Right lobe of liver (tissue), 6 donors: ENCODE results near the gene HCN3. TPM values are rescaled to one million over a fixed set of nuclear protein-coding genes. Genes with fewer than 3 reads are reported as not detected.
"Not testable (repeated sequence)": the region's sequence is repeated elsewhere in the genome, so short reads cannot be mapped to it uniquely, and the experiment has no call there.

Source experiments
- ATAC-seq, 4 donors: fragments of 200-7000 bp; cut with Tn5 transposase; one replicate each; pipeline ENCODE4 v1.9.1; 2020; ENCODE audit warnings: mild to moderate bottlenecking in 4 of 4, moderate library complexity in 4 of 4
- DNase-seq, 3 donors: peaks; one replicate each; pipeline ENCODE4 v3.0.0-alpha.2; 2020
- H3K27ac ChIP-seq, 3 donors: fragments of 200-600 bp; one replicate each; pipeline ENCODE4 v1.8.0; 2022
- H3K27me3 ChIP-seq, 2 donors: fragments of 200-600 bp; one replicate each; pipeline ENCODE4 v1.8.0; 2022
- H3K36me3 ChIP-seq, 4 donors: fragments of 200-600 bp; sonication (generic) in 1 of 4; one replicate each; pipeline versions ENCODE4 v1.5.1 to v1.8.0; 2017 to 2022; ENCODE audit warnings: control low read depth in 1 of 4
- H3K4me1 ChIP-seq, 4 donors: fragments of 200-600 bp; sonication (generic) in 1 of 4; one replicate each; pipeline versions ENCODE4 v1.5.1 to v1.8.0; 2017 to 2022; ENCODE audit warnings: control low read depth in 1 of 4
- H3K4me3 ChIP-seq, 3 donors: fragments of 200-600 bp; one replicate each; pipeline ENCODE4 v1.8.0; 2022
- H3K9me3 ChIP-seq, 4 donors: fragments of 200-600 bp; sonication (generic) in 1 of 4; one replicate each; pipeline versions ENCODE4 v1.5.1 to v1.8.0; 2017 to 2022; ENCODE audit warnings: control low read depth in 1 of 4
- CTCF ChIP-seq, 4 donors: fragments of 200-600 bp in 3 of 4; fragments of 450-650 bp in 1 of 4; IDR thresholded peaks; one replicate each; pipeline versions ENCODE4 v1.5.1 to v1.8.0; 2016 to 2022; ENCODE audit warnings: antibody characterized with exemption in 4 of 4, mild to moderate bottlenecking in 2 of 4
- POLR2A ChIP-seq: fragments of 450-650 bp; IDR thresholded peaks from one replicate; pipeline ENCODE4 v1.6.1; 2017; ENCODE audit warnings: antibody characterized with exemption, mild to moderate bottlenecking
- WGBS: methylation state at CpG from one replicate; pipeline ENCODE4 v1.1.6; 2018; ENCODE audit warnings: low coverage, low lambda C conversion rate; ENCODE audit not compliant: insufficient coverage; ENCODE audit errors: missing lambda C conversion rate; 5-methylcytosine and 5-hydroxymethylcytosine counted together
- intact Hi-C, 2 donors: fragments of 100-400 bp; cut with DNase I; formaldehyde crosslinking; loops; one replicate each; pipeline versions ENCODE4 v1.11.2 to v1.14.1; 2022
- total RNA-seq, 6 experiments: library from RNA; depleted of rRNA in 2 of 6; stranded (reverse); fragments of >200 nt in 2 of 6; fragmentation: NEBNext Ultra II Directional in 3 of 6; extraction: Animal tissue kit (Norgen Biotek cat#: 25700) in 3 of 6; gene quantifications; one replicate each; pipeline versions ENCODE4 v1.1.0 to v1.2.4, GENCODE V29; 2016 to 2023
- donor health status: DM: no; HTN: yes; CAD: no.
- donor health status: DM: no; HTN: no; CAD: no.
- donor health status: DM: no; HTN: no; CAD: no.
- donor health status: DM: no; HTN: yes; CAD: no.
- donor health status: DM: no; HTN: yes; CAD: no.

The HCN3 gene
- total RNA-seq, 6 experiments from 2014 or later = 0.56 to 1.6 (median 1.2) TPM

DNA sequence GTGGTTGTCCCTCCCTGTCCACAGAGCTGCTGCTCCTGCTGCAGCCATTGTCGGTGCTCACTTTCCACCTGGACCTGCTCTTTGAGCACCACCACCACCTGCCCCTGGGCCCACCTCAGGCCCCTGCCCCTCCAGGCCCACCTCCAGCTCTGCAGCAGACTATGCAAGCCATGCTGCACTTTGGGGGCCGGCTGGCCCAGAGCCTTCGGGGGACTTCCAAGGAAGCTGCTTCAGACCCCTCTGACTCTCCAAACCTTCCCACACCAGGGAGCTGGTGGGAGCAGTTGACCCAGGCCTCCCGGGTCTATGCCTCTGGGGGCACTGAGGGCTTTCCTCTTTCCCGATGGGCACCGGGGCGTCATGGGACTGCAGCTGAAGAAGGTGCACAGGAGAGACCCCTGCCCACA lies 49.4 kb downstream of the HCN3 start:
- H3K4me3 ChIP-seq = no peak overlapping the region
- WGBS = 90% methylated on average over 2 of the region's 7 CpGs
- no peak overlapping the region for H3K27ac ChIP-seq
- H3K36me3 ChIP-seq = peaks cover 0 to 14% (median 3%) of the 10 kb centered on the region in 4 donors
- DNase-seq (no peak), ATAC-seq (no peak)
- H3K9me3 ChIP-seq = no peaks in the 10 kb centered on the region
- intact Hi-C loops = loop anchor here in 1 of 2 donors (5.0 kb wide), 1 partner anchor 74 kb away; no protein-coding TSS in a partner anchor
- TF ChIP-seq CTCF (IDR thresholded peaks at IDR 0.05) (no peak), POLR2A (no peak)
- H3K27me3 ChIP-seq = no peaks in the 10 kb centered on the region
- H3K4me1 ChIP-seq = peaks cover 0 to 14% (median 1%) of the 10 kb centered on the region in 4 donors

- Histone ChIP-seq H3K4me1 (peaks cover 0 to 9% (median 0%) of the 10 kb centered on the region in 4 donors), H3K27ac (no peak overlapping the region), H3K27me3 (no peaks in the 10 kb centered on the region), H3K9me3 (no peaks in the 10 kb centered on the region), H3K4me3 (no peak overlapping the region), H3K36me3 (peaks cover 0 to 14% (median 3%) of the 10 kb centered on the region in 4 donors)
- TF ChIP-seq POLR2A (no peak), CTCF (IDR thresholded peaks at IDR 0.05) (no peak)
- intact Hi-C loops = loop anchor here in 1 of 2 donors (5.0 kb wide), 1 partner anchor 76 kb away; no protein-coding TSS in a partner anchor
- DNase-seq = no peak
- WGBS = 85% methylated on average over 4 of the region's 4 CpGs
- ATAC-seq = no peak
Observed at GRCh38 chr1:155327981-155328380, 50.7 kb downstream of the HCN3 start.

DNA sequence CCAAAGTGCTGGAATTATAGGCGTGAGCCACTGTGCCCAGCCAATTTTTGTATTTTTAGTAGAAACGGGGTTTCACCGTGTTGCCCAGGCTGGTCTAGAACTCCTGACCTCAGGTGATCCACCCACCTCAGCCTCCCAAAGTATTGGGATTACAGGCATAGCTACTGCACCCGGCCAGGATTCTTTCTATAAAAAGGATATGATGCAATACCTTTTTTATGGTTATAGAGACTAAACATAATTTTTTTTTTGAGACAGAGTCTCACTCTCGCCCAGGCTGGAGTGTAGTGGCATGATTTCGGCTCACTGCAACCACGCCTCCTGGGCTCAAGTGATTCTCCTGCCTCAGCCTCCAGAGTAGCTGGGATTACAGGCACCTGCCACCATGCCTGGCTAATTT lies 51.6 kb downstream of the HCN3 start:
- not testable (repeated sequence) for ATAC-seq, DNase-seq, H3K27me3 ChIP-seq, H3K4me3 ChIP-seq, H3K27ac ChIP-seq, H3K9me3 ChIP-seq
- Histone ChIP-seq H3K36me3 (peaks cover 0 to 14% (median 3%) of the 10 kb centered on the region in 4 donors), H3K4me1 (peaks cover 0 to 12% (median 0%) of the 10 kb centered on the region in 4 donors)
- WGBS = 89% methylated on average over 4 of the region's 7 CpGs
- intact Hi-C loops = loop anchor here in 1 of 2 donors (5.0 kb wide), 1 partner anchor 77 kb away; no protein-coding TSS in a partner anchor

DNA sequence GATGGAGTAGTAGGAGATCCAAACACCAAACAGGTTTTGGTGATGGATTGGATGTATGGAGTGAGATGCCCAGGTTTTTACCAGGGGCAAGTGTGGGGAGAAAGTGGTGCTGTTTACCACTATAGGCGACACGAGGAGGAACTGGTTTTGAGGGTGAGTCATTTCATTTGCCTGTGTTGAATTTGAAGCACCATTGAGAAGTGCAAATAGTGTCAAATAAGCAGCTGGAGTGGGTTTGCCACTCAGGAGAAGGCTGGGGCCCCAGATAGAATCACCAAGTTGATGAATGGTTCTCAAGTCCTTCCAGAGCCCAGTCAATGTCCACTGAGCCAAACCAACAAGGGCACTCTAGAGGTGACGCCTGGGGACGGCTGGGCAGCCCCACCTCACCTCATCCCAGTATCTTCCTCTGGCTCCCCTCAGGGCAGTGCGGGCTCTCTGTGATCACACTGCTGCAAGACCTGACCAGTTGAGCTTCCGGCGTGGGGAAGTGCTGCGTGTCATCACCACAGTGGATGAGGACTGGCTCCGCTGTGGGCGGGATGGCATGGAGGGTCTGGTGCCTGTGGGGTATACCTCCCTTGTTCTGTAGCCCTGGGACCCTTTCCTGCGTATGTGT lies 52.8 kb downstream of the HCN3 start:
- TF ChIP-seq POLR2A (no peak), CTCF (IDR thresholded peaks at IDR 0.05) (no peak)
- ATAC-seq = no peak
- Histone ChIP-seq H3K27me3 (no peaks in the 10 kb centered on the region), H3K27ac (no peak overlapping the region), H3K9me3 (no peaks in the 10 kb centered on the region), H3K4me1 (peaks cover 0 to 10% (median 0%) of the 10 kb centered on the region in 4 donors), H3K4me3 (no peak overlapping the region), H3K36me3 (peaks cover 0 to 19% (median 4%) of the 10 kb centered on the region in 4 donors)
- intact Hi-C loops = loop anchor here in 1 of 2 donors (5.0 kb wide), 1 partner anchor 78 kb away; no protein-coding TSS in a partner anchor
- DNase-seq = no peak
- 81% methylated on average over 4 of the region's 11 CpGs for WGBS

DNA sequence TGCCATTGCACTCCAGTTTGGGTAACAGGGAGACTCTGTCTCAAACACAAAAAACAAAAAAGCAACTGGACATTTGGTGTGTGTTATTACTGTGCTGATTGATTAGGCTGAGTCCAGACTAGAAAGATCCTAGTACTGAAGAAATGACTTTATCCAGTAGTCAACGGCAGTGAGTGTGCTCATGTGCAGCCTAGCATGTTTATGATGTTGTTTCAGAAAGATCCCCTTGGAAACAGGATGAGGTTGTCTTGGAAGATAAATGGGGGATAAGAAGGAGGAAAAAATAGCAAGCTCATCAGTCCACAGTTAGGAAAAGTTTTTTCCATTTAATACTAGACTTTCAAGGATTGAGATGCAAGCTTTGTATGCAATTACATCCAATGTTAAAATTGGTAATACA lies 57.7 kb downstream of the HCN3 start:
- Histone ChIP-seq H3K4me3 (no peak overlapping the region), H3K27ac (no peak overlapping the region), H3K9me3 (no peaks in the 10 kb centered on the region), H3K36me3 (peaks cover 4 to 61% (median 17%) of the 10 kb centered on the region in 4 donors), H3K4me1 (peaks cover 0 to 6% (median 0%) of the 10 kb centered on the region in 4 donors), H3K27me3 (no peaks in the 10 kb centered on the region)
- ATAC-seq (no peak), DNase-seq (no peak)
- TF ChIP-seq POLR2A (no peak), CTCF (IDR thresholded peaks at IDR 0.05) (no peak)
- WGBS = 44% methylated on average over 1 of the region's 1 CpG
- intact Hi-C loops = no loop called here
